H4 (cell line): ENCODE measurements around the gene TAF11L13. TPM values are rescaled to one million over a fixed set of nuclear protein-coding genes. Genes with fewer than 3 reads are reported as not detected.

Source experiments
- DNase-seq: peaks from one replicate; pipeline ENCODE4 v3.0.0-alpha.2; 2015; ENCODE audit warnings: low spot score
- total RNA-seq: library from RNA; depleted of rRNA; stranded (reverse); fragments of >200 nt; shearing (Covaris generic); gene quantifications from 2 replicates; pipeline ENCODE4 v1.2.3, GENCODE V29; 2014; rRNA removed

Gene TAF11L13
- total RNA-seq, 1 experiment from 2014 or later, result not detected

DNA sequence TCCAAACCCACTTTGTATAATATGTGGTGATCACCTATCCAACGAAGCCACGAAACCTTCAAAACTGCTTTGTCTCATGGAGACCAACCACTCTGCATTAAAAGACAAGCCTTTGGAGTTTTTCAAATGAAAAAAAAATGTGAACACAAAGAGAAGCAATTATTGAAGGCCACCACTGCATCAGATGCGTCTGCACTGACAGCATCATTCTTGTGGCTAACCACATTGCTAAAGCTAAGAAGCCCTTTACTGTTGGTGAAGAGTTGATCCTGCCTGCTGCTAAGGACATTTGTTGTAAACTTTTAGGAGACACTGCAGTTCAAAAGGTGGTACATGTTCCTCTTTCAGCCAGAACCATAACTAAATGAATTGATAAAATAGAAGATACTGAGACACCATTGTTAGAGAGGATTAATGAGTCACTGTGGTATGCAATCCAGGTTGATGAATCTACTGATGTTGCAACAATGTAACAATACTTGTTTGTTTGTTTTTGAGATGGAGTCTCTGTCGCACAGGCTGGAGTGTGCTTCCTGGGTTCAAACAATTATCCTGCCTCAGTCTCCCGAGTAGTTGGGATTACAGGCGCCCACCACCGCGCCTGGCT is 47.8 kb downstream of the TAF11L13 start:
- peak; percentile 76 for DNase-seq

GRCh38 chr5:17680737-17681136 is 48.8 kb downstream of the TAF11L13 start:
- no peak for DNase-seq

Other genes with a start within 250 kb of the TAF11L13 start
- gene TAF11L2, start 133.9 kb upstream of the TAF11L13 start, total RNA-seq, result not detected in 2 replicates
- not detected in 2 replicates for gene TAF11L3, start 113.7 kb upstream of the TAF11L13 start, total RNA-seq
- gene TAF11L4, start 110.3 kb upstream of the TAF11L13 start, total RNA-seq, result not detected in 2 replicates
- gene TAF11L5, start 106.9 kb upstream of the TAF11L13 start, total RNA-seq, result not detected in 2 replicates
- gene TAF11L6, start 103.4 kb upstream of the TAF11L13 start, total RNA-seq, result not detected in 2 replicates
- gene TAF11L7, start 46.3 kb upstream of the TAF11L13 start, total RNA-seq, result not detected in 2 replicates
- not detected in 2 replicates for gene TAF11L8, start 41.1 kb upstream of the TAF11L13 start, total RNA-seq
- not detected in 2 replicates for gene TAF11L9, start 37.7 kb upstream of the TAF11L13 start, total RNA-seq
- gene TAF11L10, start 34.3 kb upstream of the TAF11L13 start, total RNA-seq, result not detected in 2 replicates
- not detected in 2 replicates for gene TAF11L11, start 27.9 kb upstream of the TAF11L13 start, total RNA-seq
- not detected in 2 replicates for gene TAF11L12, start 21.7 kb upstream of the TAF11L13 start, total RNA-seq
- gene TAF11L14, start 2.4 kb downstream of the TAF11L13 start, total RNA-seq, result not detected in 2 replicates